HUES48 (cell line): ENCODE results near the gene RBM48.

Source experiments
- H3K27ac ChIP-seq: one replicate; pipeline ENCODE4 v1.7.0; 2013; ENCODE audit warnings: low read depth, low read length, inconsistent platforms
- H3K27me3 ChIP-seq: 2 replicates; pipeline ENCODE4 v1.6.1; 2013; ENCODE audit warnings: mild to moderate bottlenecking, low read length; ENCODE audit not compliant: control insufficient read depth, insufficient read depth
- H3K36me3 ChIP-seq: 2 replicates; pipeline ENCODE4 v1.6.1; 2013; ENCODE audit warnings: low read length; ENCODE audit not compliant: control insufficient read depth, insufficient read depth
- H3K4me1 ChIP-seq: 2 replicates; pipeline ENCODE4 v1.6.1; 2013; ENCODE audit warnings: mild to moderate bottlenecking, low read length; ENCODE audit not compliant: control insufficient read depth, insufficient read depth
- H3K4me3 ChIP-seq: 2 replicates; pipeline ENCODE4 v1.5.1; 2013; ENCODE audit warnings: mild to moderate bottlenecking, low read depth, low read length
- H3K9ac ChIP-seq: 2 replicates; pipeline ENCODE4 v1.6.1; 2013; ENCODE audit warnings: mild to moderate bottlenecking, low read depth, low read length, moderate library complexity
- H3K9me3 ChIP-seq: 2 replicates; pipeline ENCODE4 v1.6.1; 2013; ENCODE audit warnings: low read length; ENCODE audit not compliant: control insufficient read depth, insufficient read depth

RBM48 gene

DNA sequence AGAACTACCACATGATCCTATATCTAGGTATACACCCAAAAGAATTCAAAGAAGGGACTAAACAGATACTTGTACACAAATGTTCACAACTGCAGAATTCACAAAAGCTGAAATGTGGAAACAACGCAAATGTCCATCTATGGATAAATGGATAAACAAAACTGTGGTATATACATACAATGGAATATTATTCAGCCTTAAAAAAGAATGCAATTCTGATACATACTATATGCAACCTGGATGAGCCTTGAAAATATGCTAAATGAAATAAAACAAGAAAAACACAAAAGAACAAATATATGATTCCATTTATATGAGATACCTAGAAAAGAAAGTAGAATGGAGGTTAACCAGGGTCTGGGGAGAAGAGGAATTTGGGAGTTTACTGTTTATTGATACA lies 54.4 kb downstream of the RBM48 start:
- Histone ChIP-seq H3K9ac (no peak overlapping the region), H3K27ac (no peak overlapping the region), H3K9me3 (no peaks in the 10 kb centered on the region), H3K4me3 (no peak overlapping the region), H3K27me3 (no peaks in the 10 kb centered on the region), H3K36me3 (peaks cover 37% of the 10 kb centered on the region), H3K4me1 (no peaks in the 10 kb centered on the region)

DNA sequence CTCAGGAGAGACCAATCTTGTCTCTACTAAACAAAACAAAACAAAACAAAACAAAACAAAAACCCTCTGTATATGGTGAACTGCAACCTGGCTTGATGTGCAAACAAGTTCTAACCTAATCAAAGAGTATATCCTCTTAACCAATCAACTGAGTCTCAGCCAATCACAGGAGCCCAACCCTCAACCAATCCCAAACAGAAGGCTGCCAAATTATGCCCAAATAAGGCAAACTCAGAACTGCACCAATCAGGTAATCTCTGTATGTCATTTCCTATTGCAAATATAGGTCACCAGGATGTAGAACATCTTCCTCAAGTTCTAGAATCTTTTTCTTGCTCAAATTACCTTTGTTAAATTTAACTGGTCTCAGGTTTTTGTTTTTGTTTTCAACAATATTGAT lies 56.4 kb downstream of the RBM48 start:
- H3K27ac ChIP-seq = peak overlapping the region; percentile 3
- no peaks in the 10 kb centered on the region for H3K27me3 ChIP-seq
- H3K4me3 ChIP-seq = no peak overlapping the region
- peaks cover 17% of the 10 kb centered on the region for H3K36me3 ChIP-seq
- H3K9me3 ChIP-seq = no peaks in the 10 kb centered on the region
- no peak overlapping the region for H3K9ac ChIP-seq
- peaks cover 5% of the 10 kb centered on the region for H3K4me1 ChIP-seq

DNA sequence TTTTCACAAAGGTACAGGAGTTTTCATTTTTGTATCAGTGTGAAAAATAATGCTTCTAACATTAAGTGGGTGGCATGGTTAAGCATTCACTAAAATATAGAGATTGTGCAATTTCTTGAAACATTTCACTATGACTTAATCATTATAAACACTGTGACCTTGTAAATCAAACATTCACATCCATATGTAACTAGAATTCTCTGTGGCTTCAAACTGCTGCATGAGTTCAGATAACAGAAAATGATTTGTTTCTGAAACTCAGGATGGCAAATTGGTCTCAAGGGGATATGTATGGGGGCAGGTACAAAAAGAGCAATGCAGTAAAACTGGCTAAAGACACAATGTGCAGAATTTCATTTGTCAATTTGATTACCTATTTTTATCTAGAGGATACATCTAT lies 57.8 kb downstream of the RBM48 start:
- Histone ChIP-seq H3K9me3 (no peaks in the 10 kb centered on the region), H3K4me3 (no peak overlapping the region), H3K9ac (no peak overlapping the region), H3K27me3 (peaks cover 7% of the 10 kb centered on the region), H3K4me1 (peaks cover 5% of the 10 kb centered on the region), H3K36me3 (peaks cover 3% of the 10 kb centered on the region), H3K27ac (no peak overlapping the region)

- Histone ChIP-seq H3K36me3 (no peaks in the 10 kb centered on the region; the same call in 1 of the 2 replicates), H3K27me3 (peaks cover 12% of the 10 kb centered on the region), H3K27ac (no peak overlapping the region), H3K9me3 (no peaks in the 10 kb centered on the region), H3K9ac (no peak overlapping the region), H3K4me3 (no peak overlapping the region), H3K4me1 (peaks cover 5% of the 10 kb centered on the region)
Measured at GRCh38 chr7:92586841-92587240, 58.2 kb downstream of the RBM48 start.
